NCI-H446 (cell line): ENCODE measurements around the gene KCNG4.

ENCODE experiments used
- DNase-seq, 2 experiments: peaks; one replicate each; lab custom pipeline; 2025; lab: John Stamatoyannopoulos, UW

Gene KCNG4

DNA sequence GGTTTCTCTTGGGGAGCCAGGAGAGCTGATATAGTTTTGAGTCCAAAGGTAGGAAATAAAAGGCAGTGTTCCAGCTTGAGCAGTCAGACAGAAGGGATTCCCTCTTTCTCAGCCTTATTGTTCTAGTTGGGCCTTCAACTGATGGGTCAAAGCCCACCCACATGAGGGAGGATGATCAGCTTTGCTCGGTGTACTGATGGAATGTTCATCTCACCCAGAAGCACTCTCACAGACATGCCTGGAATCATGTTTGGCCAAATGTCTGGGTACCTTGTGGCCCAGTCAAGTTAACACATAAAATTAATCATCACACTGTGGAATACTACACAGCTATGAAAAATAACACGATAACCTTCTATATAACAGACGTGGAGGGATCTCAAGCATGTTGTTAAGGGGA, 23.1 kb upstream of the KCNG4 start:
- DNase-seq = no peak

DNA sequence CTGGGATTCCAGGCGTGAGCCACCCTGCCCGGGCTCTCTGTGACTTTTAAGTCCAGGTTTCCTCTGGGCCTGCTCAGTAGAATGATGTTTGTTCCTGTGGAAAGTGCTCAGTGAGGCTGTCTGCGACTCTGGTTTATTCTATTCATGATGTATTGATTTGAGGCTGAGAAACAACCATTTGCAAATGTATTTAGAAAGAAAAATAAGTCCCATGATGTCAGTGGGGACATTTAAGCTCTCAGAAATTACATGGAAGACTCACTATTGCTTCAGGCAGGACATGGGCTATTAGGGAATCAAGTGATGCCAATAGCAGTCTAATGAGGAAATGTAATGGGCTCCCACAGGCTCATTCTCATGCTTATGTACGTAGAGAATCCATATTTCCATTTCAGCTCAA, 22.2 kb upstream of the KCNG4 start:
- no peak for DNase-seq

DNA sequence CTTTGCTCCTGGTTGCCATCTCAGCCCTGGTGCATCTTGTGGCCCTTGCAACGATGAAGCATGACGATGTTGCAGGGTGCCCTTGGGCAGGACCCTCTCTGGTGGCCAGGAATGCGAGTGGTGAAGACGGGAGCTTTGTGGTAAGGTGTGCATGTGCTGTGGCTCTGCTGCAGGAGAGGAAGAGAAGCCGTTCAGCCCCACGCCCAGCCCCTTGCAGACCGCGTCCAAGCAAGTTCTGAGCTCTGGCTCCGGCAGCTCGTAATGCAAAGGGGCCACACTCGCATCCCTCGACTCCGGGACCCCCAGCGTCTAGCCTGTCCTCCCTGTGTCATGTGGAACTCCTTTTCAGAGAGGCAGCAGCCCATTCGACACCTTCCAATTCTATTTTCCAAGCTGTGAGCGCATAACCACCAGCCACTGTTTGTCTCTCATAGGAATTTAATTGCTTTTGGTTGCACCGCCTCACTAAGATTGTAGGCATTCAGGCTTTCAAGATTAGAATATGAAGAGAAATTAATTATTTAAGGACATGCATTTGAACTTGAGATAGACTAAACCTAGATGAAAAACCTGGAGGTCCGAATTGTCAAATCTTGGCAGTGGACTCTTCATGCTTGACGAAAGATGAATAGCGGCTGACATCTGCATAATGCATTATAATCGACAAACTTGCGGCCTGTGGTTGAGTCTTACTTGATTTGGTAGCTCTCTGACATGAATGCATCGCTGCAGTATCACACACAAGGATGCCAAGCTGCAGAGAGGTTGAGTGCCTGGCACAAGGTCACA, 21.1 kb upstream of the KCNG4 start:
- DNase-seq = no peak

DNA sequence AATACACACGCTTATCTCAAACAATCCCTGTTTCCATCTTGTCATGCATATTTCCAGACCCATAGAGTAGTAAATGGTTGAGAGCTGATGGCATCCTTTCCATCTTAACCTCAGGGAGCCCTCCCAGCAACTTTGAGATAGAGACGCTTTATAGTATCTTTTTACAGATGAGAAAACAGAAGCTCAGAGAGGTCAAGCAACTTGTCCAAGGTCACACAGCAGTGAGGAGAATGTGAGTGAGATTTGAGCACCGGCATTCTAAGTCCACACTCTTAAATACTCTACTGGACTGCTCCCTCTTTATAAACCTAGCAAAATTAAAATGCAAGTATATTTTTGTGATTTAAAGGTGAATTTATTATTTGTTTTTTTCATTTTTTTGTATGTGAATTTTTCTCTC, 19.9 kb upstream of the KCNG4 start:
- DNase-seq = no peak

DNA sequence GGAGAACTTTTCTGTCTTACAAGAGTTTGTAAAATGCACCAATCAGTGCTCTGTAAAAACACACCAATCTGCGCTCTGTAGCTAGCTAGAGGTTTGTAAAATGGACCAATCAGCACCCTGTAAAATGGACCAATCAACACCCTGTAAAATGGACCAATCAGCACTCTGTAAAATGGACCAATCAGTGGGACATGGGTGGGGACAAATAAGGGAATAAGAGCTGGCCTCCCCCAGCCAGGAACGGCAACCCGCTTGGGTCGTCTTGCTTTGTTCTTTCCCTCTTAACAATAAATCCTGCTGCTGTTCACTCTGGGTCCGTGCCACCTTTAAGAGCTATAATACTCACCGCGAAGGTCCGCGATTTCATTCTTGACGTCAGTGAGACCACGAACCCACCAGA, 18.5 kb upstream of the KCNG4 start:
- DNase-seq = no peak

DNA sequence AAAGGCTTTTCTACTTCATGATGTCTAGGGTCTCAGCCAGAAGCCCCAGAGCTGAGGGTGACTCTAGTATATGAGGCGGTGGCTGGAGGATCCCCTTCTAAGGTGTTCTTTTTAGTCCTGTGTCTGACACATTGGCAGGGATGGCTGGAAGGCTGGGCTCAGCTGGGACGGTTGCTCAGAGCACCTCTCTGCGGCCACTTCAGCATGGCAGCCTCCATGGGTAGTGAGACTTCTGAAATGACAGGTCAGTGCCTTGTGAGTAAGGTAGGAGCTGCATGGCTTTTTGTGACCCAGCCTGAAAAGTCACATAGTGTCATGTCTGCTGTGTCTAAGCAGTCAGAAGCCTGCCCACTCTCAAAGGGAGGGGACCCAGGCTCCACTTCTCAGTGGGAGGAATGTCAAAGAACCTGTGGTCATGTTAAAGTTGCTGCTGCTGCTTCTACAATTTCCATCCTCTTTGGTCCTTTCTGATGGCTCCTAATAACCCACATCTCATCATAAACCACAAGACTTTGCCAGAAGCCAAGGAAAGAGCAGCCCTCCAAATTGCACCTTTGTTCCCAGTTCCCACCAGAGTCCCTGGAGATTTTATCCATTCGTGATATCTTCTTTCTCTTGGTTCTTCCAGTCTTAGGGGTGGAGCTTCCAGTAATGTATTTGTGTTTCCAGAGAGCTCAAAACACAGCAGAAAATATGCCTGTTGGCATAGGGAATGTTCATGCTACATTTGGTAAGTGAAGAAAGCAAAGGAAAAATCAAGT, 15.4 kb upstream of the KCNG4 start:
- no peak for DNase-seq

DNA sequence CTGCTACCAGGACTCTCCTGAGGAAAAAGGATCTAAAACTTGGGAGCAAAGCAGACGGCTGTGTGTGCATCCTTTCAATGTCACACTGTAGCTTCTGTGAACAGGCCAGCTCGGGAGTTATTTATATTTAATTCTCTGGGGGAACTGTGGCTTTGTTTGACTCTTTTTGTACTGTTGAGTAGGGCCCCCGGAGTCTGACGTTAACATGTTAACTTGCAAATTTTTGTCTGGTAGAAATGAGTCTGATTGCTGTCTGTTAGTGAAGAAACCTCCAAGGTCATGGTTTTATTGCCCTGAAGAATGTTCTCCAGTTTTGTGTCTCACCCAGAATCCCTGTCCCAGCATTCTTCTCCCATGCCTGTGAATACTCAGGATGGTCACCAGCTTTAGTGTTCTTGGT, 14.2 kb upstream of the KCNG4 start:
- DNase-seq = no peak

DNA sequence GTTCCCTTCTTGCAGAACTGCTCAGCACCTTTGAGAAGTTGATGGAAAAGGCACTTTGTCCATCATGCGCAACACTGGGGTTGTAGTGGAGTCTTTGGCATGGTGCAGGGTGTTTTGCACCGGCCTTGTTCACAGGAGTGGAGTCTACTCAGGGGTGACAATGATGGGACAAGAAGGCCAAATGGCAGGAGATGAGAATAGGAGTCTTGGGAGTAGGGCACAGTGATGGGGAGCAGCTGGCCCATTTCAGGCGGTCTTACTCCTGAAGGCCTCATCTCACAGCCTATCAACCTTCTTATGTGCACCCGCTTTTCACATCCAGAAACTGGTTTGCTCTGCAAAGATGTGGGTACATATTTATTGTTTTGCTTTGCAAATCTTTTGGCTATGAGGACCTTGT, 13.4 kb upstream of the KCNG4 start:
- no peak for DNase-seq

DNA sequence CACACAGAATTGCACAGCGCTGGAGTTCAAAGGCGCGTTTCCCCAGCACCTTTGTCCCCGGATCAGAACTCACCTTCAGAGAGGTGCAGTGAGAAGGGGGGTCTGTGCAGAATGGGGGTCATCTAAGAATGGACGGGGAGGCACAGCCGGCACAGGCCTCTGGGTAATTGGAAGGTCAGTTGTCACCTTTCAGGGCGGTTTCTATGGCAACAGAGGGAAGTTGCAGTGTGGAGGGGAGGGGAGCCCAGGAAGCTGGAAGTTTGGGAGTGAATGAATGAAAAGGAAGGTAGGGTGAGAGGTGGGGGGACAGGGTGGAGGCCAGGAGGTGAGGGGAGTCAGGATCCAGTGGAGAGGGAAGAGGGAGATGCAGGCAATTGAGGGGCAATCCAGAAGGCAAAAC, 12.4 kb upstream of the KCNG4 start:
- no peak for DNase-seq

DNA sequence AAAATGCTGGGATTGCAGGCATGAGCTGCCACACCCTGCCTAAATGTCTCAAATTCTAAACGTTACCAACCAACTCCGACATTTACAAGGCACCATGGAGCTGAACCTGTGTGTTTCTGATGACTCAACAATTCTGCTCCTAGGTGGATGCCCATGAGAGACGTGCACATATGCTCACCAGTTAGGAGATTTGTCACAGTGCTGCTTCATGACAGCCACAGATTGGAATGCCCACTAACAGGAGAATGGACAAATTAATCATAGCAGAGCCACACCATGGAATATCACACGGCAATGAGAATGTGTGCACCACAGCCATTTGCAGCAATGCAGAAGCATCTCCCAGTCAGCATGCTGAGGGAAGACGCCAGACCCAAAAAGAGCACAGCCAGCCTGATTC, 8.0 kb upstream of the KCNG4 start:
- no peak for DNase-seq

DNA sequence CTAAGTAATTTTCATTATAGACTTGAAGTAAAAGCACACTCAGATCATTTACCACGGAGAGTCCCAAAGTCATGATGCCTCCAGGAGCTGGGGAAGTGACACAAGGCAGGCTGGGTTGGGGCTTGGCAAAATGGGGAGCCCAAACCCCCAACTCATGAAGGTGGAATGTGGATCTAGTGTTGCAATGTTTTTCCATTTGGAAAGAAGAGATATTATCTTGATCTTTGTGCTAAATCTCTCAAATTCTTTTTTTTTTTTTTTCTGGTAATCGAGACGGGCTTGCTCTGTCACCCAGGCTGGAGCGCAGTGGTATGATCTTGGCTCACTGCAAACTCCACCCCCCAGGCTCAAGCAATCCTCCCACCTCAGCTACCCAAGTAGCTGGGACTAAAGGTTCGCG, 7.5 kb upstream of the KCNG4 start:
- no peak for DNase-seq

DNA sequence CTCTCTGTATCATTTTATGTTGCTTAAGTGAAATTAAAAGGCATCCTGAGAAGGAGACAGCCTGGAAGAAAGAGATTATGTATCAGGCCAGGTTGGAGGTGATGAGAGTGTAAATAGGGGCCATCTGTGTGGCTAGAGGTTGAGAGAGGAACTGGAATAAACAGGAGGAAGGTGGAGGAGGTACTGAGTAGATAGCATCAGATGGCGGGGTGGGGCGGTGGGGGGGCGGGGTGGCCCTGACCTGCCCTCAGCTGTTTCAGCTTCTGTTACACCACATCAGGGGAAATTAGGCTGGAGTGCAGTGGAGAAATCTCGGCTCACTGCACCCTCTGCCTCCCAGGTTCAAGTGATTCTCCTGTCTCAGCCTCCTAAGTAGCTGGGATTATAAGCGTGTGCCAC, 6.9 kb upstream of the KCNG4 start:
- DNase-seq = no peak

DNA sequence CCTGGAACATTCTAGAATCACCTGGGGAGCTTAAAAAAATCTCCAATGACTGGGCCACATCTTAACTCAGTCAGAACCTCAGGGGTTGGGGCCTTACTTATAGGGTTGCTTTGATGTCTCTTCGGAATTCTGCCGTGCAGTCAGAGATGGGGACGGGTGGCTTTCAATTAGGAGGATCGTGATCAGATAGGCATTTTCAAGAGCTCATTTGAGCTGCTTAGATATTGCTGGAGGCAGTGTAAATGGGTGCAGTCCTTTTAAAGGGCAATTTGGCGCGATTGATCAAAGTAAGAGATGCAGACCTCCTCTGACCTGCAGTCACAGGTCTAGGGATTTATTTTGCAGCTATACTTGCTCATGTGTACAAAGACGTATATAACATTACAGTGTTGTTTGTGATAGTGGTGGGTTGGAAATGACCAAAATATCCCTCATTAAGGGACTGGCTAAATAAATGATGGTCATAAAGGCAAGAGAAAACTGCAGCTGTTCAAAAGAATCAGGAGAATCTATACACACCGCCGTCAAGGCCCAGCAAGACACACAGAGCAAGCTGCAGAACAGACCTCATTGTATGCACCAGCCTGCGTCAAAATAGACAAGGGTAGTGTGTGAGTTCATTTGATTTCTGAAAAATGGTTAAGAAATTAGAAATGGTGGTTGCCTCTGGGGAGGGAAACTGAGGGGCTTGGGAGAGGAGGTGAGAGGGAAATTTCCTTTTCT, 6.3 kb upstream of the KCNG4 start:
- no peak for DNase-seq

DNA sequence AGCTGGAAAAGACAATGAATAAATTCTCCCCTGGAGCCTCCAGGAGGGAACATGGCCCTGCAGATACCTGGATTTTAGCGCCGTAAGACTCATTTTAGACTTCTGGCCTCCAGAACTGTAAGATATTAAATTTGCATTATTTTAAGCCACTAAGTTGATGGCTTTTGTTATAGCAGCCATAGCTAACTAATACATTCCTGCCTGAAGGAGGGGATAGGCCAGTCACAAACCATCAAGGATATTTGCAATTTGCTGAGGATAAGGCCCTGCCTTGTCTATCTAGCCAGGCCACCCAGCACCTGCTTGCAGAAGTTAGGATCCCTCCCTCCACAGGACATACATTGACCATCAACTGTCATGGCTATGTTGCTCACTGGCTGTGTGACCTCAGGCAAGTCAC, 4.9 kb upstream of the KCNG4 start:
- DNase-seq = no peak

DNA sequence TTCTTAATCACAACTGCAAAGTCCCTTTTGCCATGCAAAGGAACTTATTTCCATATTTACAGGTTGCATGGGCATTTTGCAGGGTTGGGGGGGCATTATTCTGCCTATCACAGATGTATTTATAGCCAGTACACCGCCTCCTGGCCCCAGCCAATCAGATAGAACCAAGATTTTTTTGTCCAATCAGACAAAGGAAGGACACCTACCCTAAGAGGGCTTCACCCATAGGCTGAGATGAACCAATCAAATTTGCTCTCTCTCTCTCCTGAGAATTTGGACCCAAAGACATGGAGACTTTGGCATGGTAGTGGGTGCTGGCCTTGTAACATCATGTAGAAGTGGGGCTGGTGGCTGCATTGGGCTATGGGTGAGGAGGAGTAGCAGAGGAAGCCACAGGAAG, 3.9 kb upstream of the KCNG4 start:
- no peak for DNase-seq

DNA sequence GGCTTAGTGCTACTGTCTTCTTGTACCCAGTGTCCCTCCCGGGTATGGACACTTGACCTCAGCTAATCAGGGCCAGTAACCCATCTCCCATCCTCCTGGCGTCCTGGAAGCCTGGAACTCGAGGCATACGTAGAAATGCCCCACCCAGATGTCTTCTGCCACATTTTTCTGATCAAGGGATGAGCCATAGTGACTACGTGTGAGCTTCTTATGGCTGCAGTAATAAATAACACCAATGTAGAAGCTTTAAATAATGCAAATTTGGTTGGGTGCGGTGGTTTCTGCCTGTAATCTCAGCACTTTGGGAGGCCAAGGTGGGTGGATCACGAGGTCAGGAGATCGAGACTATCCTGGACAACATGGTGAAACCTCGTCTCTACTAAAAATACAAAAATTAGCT, 3.0 kb upstream of the KCNG4 start:
- DNase-seq = no peak

DNA sequence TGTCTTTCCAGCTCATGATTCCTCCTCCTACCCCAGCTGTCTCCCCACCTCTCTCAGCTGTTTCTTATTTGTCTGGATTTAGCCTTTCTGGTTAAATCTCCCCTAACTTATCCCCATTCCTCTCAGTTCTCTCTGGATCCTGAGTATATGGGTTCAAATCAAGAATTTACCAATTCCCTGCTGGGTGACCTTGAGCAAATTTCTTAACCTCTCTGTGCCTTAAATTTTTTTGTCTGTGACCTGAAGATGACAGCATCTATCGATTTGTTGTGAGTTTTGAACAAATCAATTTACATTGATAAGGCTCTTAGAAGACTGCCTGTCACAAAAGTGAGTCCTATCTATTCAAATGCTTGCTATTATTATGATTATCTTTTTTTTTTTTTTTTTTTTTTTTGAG, 2.0 kb upstream of the KCNG4 start:
- no peak for DNase-seq

DNA sequence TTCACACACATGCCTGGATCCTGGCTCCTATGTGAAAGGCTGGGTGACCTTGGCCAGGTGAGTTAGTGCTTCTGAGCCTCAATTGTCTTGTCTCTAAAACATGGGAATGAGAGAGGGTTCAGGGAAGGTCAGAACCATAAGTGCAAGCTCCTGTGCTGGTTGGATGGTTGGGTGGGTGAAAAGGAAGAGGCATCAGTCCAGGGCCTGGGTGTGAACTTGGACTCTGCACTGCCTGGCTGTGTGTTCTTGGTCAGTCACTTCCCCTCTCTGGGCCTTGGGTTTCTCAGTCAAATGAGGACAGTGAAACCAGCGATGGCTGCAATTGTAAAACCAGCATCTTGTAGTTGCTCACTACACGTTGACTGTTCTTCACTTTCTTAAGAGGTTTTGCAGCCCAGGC, 643 bp upstream of the KCNG4 start:
- DNase-seq = no peak

DNA sequence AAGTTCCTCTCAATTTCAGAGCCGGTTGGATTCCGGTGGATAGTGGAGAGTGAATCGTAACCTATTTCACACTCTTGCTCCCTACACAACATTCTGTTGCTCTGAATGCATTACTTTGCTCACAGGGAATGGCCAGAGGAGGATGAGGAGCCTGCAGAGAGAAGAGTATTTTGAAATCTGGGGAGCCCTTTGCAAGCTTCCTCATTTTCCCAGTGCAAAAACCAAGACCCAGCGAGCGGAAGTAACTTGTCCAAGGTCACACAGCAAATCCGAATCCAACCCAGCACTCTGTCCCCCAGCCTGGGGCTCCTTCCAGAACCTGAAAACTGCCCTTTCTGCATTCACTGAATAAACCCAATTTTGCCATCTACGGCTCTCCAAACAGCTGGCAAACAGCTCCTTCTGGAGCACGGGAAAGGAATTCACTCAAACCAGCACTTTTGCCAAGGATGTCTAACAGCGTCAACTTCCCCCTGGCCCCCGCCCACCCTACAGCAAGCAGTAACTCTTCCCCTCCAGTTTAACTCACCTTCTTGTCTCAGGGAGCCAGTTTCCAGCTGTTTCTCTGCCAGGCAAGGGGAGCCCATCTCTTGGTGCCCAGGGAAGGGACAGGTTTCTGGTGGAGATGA, 557 bp downstream of the KCNG4 start:
- no peak for DNase-seq

DNA sequence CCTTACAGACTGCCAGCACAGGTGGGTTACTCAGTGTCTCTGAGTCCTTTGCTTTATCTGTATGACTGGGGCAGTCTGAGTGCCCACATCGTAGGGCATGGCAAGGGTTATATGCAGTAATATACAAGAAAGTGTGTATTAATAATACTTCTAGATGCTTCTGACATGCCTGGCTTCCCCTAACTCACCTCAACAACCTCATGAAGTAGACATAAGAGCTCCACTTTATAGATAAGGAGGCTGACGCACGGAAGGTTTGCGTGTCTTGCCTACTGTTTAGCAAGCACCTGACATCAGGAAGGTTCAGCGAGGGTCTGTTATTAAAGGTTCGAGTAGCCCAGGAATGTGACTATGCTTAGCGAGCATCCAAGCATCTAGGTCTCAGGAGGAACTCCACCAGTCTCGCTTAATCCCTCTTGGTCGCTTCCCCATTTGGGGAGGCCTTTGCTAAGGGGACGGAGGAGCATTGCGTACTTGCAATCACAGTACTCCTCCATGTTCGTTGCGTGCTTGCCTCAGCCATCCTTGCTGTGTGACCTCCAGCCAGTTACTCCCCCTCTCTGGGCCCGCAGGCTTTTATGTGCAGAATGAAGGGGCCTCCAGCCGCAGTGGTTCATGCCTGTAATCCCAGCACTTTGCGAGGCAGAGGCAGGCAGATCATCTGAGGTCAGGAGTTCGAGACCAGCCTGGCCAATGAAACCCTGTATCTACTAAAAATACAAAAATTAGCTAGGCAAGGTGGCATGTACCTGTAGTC, 1.6 kb downstream of the KCNG4 start:
- DNase-seq = no peak

DNA sequence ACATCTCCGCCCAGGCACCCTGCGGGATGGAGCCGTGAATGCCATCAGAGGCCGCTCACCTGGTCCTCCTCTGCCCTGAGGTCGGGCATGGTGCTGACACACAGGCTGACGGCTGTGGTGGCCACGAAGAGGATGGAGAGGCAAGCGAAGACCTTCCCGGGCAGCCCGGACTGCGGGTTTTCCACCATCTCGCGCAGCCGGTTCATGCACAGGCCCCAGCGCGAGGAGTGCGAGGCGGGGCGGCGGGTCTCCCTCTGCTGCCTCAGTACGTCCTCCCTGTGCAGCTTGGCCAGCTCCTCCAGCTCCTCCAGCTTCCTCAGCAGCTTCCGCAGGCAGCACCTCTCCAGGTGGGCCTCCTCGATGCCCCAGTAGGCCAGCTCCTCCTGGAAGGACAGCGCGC, 3.1 kb downstream of the KCNG4 start:
- DNase-seq = no peak
